GM12878 (cell line): ENCODE results near the gene ZCCHC9. TPM values are rescaled to one million over a fixed set of nuclear protein-coding genes. Genes with fewer than 3 reads are reported as not detected.

Experiments used
- ATAC-seq: fragments of 200-7000 bp; cut with Tn5 transposase; 3 replicates; pipeline ENCODE4 v1.9.1; 2020; ENCODE audit warnings: mild to moderate bottlenecking, moderate library complexity
- BruUV-seq: library from RNA; stranded (reverse); fragments of 400-500 nt; replicated peaks from 2 replicates; lab custom pipeline; 2021; lab: Mats Ljungman, UMichigan
- CTCF ChIA-PET: fragments of 300-600 bp; sonication (Branson Sonifier 250); formaldehyde crosslinking; extraction: SDS; loops from one replicate; lab custom pipeline; 2021; ENCODE audit warnings: inconsistent platforms; lab: Yijun Ruan, JAX
- POLR2A ChIA-PET: fragments of 350-600 bp; formaldehyde crosslinking; extraction: SDS; loops from one replicate; lab custom pipeline; 2021; ENCODE audit warnings: inconsistent platforms; lab: Charles Lee
- RAD21 ChIA-PET: fragments of 300-600 bp; sonication (Branson Sonifier 250); formaldehyde crosslinking; loops from one replicate; lab custom pipeline; 2023; ENCODE audit warnings: antibody characterized with exemption; ENCODE audit not compliant: unreplicated experiment; lab: Charles Lee
- SMC1A ChIA-PET: fragments of 300-600 bp; sonication (Branson Sonifier 250); formaldehyde crosslinking; loops from one replicate; lab custom pipeline; 2023; ENCODE audit not compliant: unreplicated experiment, uncharacterized antibody; lab: Charles Lee
- DNase-seq: peaks from one replicate; pipeline ENCODE4 v3.0.0-alpha.2; 2011; ENCODE audit warnings: low read depth, low spot score
- FAIRE-seq: peaks from 3 replicates; lab custom pipeline; 2011; peaks lifted over from hg19 to GRCh38; lab: Jason Lieb, UNC
- H2AFZ ChIP-seq: 2 replicates; pipeline ENCODE4 v1.6.0; 2011; ENCODE audit warnings: low read depth, low read length, control low read depth; ENCODE audit not compliant: control insufficient read depth
- H3K27ac ChIP-seq: 2 replicates; pipeline ENCODE4 v1.5.1; 2011; ENCODE audit warnings: control low read depth; ENCODE audit not compliant: control insufficient read depth, insufficient read depth
- H3K27me3 ChIP-seq, 2 experiments: replicated peaks in 1 of 2; 2 replicates each; pipeline versions ENCODE4 v1.6.0 to v1.6.1; 2011; ENCODE audit warnings: low read length in 1 of 2; ENCODE audit not compliant: control insufficient read depth in 2 of 2, insufficient read depth in 2 of 2
- H3K36me3 ChIP-seq, 2 experiments: 2 replicates each; pipeline ENCODE4 v1.5.1; 2011; ENCODE audit warnings: low read length in 1 of 2; ENCODE audit not compliant: control insufficient read depth in 2 of 2, insufficient read depth in 2 of 2
- H3K4me1 ChIP-seq: 2 replicates; pipeline ENCODE4 v1.6.1; 2011; ENCODE audit warnings: mild to moderate bottlenecking, low read length, moderate library complexity, mixed read lengths; ENCODE audit not compliant: control insufficient read depth, insufficient read depth
- H3K4me2 ChIP-seq: 2 replicates; pipeline ENCODE4 v1.6.0; 2011; ENCODE audit warnings: control low read depth; ENCODE audit not compliant: control insufficient read depth, insufficient read depth
- H3K4me3 ChIP-seq: fragments of 200-600 bp; sonication (generic); 2 replicates; pipeline ENCODE4 v1.5.1; 2016
- H3K79me2 ChIP-seq: 2 replicates; pipeline ENCODE4 v1.6.0; 2011; ENCODE audit warnings: low read length; ENCODE audit not compliant: control insufficient read depth, insufficient read depth
- H3K9ac ChIP-seq: 2 replicates; pipeline ENCODE4 v1.8.0; 2011; ENCODE audit warnings: low read length, control low read depth, mixed read lengths; ENCODE audit not compliant: control insufficient read depth, insufficient read depth
- H3K9me3 ChIP-seq: replicated peaks from 3 replicates; pipeline ENCODE4 v1.5.1; 2011; ENCODE audit warnings: mild to moderate bottlenecking, low read length; ENCODE audit not compliant: control insufficient read depth, insufficient read depth
- H4K20me1 ChIP-seq: 2 replicates; pipeline ENCODE4 v1.6.0; 2011; ENCODE audit not compliant: control insufficient read depth, insufficient read depth
- DPF2 ChIP-seq: fragments of 450-650 bp; IDR thresholded peaks from 2 replicates; pipeline ENCODE4 v1.6.1; 2017; ENCODE audit warnings: mild to moderate bottlenecking
- E2F8 ChIP-seq: fragments of 450-650 bp; IDR thresholded peaks from 2 replicates; pipeline ENCODE4 v1.6.1; 2018; ENCODE audit warnings: mild to moderate bottlenecking, low read depth, moderate library complexity; ENCODE audit not compliant: partially characterized antibody
- IRF5 ChIP-seq: fragments of 450-650 bp; IDR thresholded peaks from 2 replicates; pipeline ENCODE4 v1.6.1; 2017; ENCODE audit warnings: borderline replicate concordance
- POLR2A ChIP-seq: IDR thresholded peaks from 2 replicates; pipeline ENCODE4 v1.6.1; 2011; ENCODE audit warnings: low read depth, mild to moderate bottlenecking, low read length
- SUZ12 ChIP-seq: fragments of 200-600 bp; sonication (generic); IDR thresholded peaks from one replicate; pipeline ENCODE4 v1.6.1; 2018; ENCODE audit warnings: antibody characterized with exemption, mild to moderate bottlenecking; ENCODE audit not compliant: unreplicated experiment
- ZBTB11 ChIP-seq: fragments of 450-650 bp; formaldehyde crosslinking; IDR thresholded peaks from 2 replicates; pipeline ENCODE4 v1.5.0; 2022; ENCODE audit warnings: mild to moderate bottlenecking, missing genetic modification characterization
- ZBTB4 ChIP-seq: fragments of 450-650 bp; formaldehyde crosslinking; IDR thresholded peaks from 2 replicates; pipeline ENCODE4 v1.4.0; 2022; ENCODE audit warnings: mild to moderate bottlenecking, moderate library complexity
- ZNF274 ChIP-seq: IDR thresholded peaks from one replicate; pipeline ENCODE4 v1.8.0; 2011; ENCODE audit not compliant: insufficient read length, insufficient read depth
- WGBS: methylation state at CpG from one replicate; pipeline ENCODE4 v1.1.6; 2016; ENCODE audit warnings: low lambda C conversion rate; ENCODE audit not compliant: insufficient replicate concordance, insufficient coverage; ENCODE audit errors: missing lambda C conversion rate; 5-methylcytosine and 5-hydroxymethylcytosine counted together
- in situ Hi-C: fragments of 300-500 bp; cut with MboI; formaldehyde crosslinking; loops from 9 replicates; pipeline ENCODE4 v1.14.3; 2018; ENCODE audit warnings: mixed read lengths
- intact Hi-C: fragments of 100-400 bp; cut with micrococcal nuclease; formaldehyde crosslinking; loops from one replicate; pipeline ENCODE4 v1.14.2; 2022; ENCODE audit not compliant: unreplicated experiment
- polyA plus RNA-seq, 11 experiments: library from polyadenylated mRNA; depleted of rRNA in 4 of 11; unstranded in 6 of 11; stranded (reverse) in 5 of 11; fragments of >200 nt; fragmentation: Nextera tagmentation in 4 of 11; fragmentation: Illumina TruSeq in 1 of 11; extraction: Ambion mirVana in 4 of 11; extraction: Trizol in 1 of 11; gene quantifications; 1 replicate in 1 of 11; 2 replicates in 10 of 11; pipeline versions ENCODE4 v1.2.1 to v1.2.3, GENCODE V29; 2011 to 2016; ENCODE audit warnings: inconsistent platforms in 2 of 11, missing spikeins in 2 of 11, low read depth in 1 of 11
- total RNA-seq, 4 experiments: library from RNA; depleted of rRNA in 3 of 4; stranded (reverse); fragments of >200 nt in 3 of 4; fragmentation: Illumina TruSeq in 1 of 4; extraction: Trizol in 1 of 4; gene quantifications; 2 replicates each; pipeline versions ENCODE4 v1.2.1 to v1.2.3, GENCODE V29; 2013 to 2021

Gene ZCCHC9
- total and polyA plus RNA-seq, 10 of the 15 experiments (the other 5 are each of a cell fraction or from before 2014, with no cell fraction given) = 22.0 to 57.7 (median 34.5) TPM

GRCh38 chr5:81345411-81346003 lies 44.1 kb downstream of the ZCCHC9 start (continued):
- no peak for TF ChIP-seq ZBTB11 (CRISPR knock-in tag)

- RAD21 ChIA-PET = no interaction called here
- 43% methylated on average over 4 of the region's 4 CpGs for WGBS
Observed at GRCh38 chr5:81349161-81349560, 47.8 kb downstream of the ZCCHC9 start.

More at GRCh38 chr5:81349161-81349560, 47.8 kb downstream of the ZCCHC9 start:
- in situ Hi-C loops = no loop called here
- Histone ChIP-seq H3K27me3 (0 out of 4 replicates have a peak, but pooled peaks cover 0 to 3% of the 10 kb centered on the region in 2 experiments), H3K36me3 (no peaks in the 10 kb centered on the region), H3K4me3 (no peak overlapping the region), H3K79me2 (no peaks in the 10 kb centered on the region), H3K4me2 (no peak overlapping the region), H3K4me1 (no peaks in the 10 kb centered on the region), H3K9ac (no peak overlapping the region), H3K27ac (no peak overlapping the region), H2AFZ (no peak overlapping the region)
- CTCF ChIA-PET = interaction anchor here (0.7 kb wide), 1 partner anchor 8 kb away, joined by 3 read pairs; no protein-coding TSS in a partner anchor
- POLR2A ChIA-PET = no interaction called here
- intact Hi-C loops = no loop called here
- SMC1A ChIA-PET = no interaction called here
- BruUV-seq = no TSS peak
- ATAC-seq (no peak), DNase-seq (no peak)
- TF ChIP-seq SUZ12 (no peak), IRF5 (no peak), E2F8 (no peak), DPF2 (no peak), ZNF274 (no peak), POLR2A (no peak), ZBTB4 (no peak)
- TF ChIP-seq, all 136 proteins: peak for 0
- H3K9me3 ChIP-seq = no peaks in the 10 kb centered on the region
- H4K20me1 ChIP-seq = no peaks in the 10 kb centered on the region
- FAIRE-seq = no peak
